ENCODE results near the gene ARMC3. TPM values are rescaled to one million over a fixed set of nuclear protein-coding genes. Genes with fewer than 3 reads are reported as not detected.
A peak's percentile ranks its signal among the peaks of the same experiment; 100 is the strongest.

ARMC3 gene
- total and polyA plus RNA-seq, 9 of the 15 experiments (the other 6 are each of a cell fraction or from before 2014, with no cell fraction given), result 0.33 to 1.1 (median 0.62) TPM

DNA sequence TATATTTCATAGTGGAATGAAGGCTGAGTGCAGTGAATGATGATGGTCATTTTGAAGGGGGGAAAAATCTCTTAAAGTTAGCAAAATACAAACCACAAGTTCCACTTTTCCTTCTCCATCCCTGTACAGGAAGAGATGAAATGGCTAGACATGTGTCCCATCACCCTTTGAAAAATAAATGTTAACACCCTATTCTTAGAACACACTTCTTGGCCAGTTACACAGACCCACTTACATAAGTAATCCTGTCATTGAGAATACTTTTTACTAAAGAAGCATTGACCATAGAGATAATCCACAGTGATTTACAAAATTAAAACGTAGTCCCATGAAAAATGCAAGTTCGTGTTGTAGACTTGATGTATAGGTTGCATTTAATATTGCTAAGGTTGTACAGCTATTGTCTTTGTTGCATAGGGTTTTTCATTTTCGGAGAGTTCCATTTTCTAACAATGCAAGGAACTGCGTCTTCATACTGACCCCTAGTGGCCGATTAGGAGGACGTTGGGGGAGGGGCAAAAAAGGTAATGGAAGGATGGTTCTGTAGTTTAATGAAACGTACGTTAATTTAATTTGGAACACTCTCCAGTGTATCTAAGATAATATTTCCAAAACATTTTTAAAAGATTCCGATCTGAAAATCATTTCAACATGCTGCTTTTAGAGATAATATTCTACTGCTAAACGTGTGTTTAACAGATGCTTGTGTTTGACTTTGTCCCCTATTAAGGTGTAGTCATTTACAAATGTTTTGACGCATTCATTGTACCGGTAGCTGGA, 60.9 kb downstream of the ARMC3 start:
- DNase-seq (ENCODE audit: extremely low read depth in 1 of 4, low spot score in 3 of 4), result peak; percentile 63 to 81 (median 65)
- H3K4me1 ChIP-seq (replicated peaks in 1 of 2; ENCODE audit: control insufficient read depth in 2 of 2, insufficient read depth in 2 of 2, low read length in 2 of 2), result peaks cover 0 to 3% of the 10 kb centered on the region in 2 experiments; a peak in 1 of 5 replicates
- no peaks in the 10 kb centered on the region for H3K9me1 ChIP-seq (ENCODE audit: control insufficient read depth, insufficient read depth, low read length)
- POLR2A ChIA-PET, result no interaction called here
- H3K9me3 ChIP-seq (replicated peaks; ENCODE audit: control insufficient read depth, insufficient read depth, low read depth, low read length), result no peaks in the 10 kb centered on the region
- H3K4me2 ChIP-seq (ENCODE audit: insufficient read depth, low read length), result peak overlapping the region; percentile 59
- H2AFZ ChIP-seq (ENCODE audit: low read depth, low read length), result peak overlapping the region; percentile 83
- in situ Hi-C loops (cut with MboI) (loop anchor here (10.0 kb wide), 2 partner anchors 434 to 1004 kb away; no protein-coding TSS in a partner anchor), intact Hi-C loops (cut with micrococcal nuclease) (loop anchor here (1.0 to 10.0 kb wide), 7 partner anchors 80 to 996 kb away; no protein-coding TSS in a partner anchor)
- WGBS (ENCODE audit: insufficient coverage, low coverage, missing lambda C conversion rate), result 3% methylated on average over 12 of the region's 12 CpGs
- no peaks in the 10 kb centered on the region for H3K27me3 ChIP-seq (ENCODE audit: control insufficient read depth in 2 of 2, insufficient read depth in 2 of 2, low read length in 2 of 2)
- H4K20me1 ChIP-seq (replicated peaks; ENCODE audit: control insufficient read depth, insufficient read depth, low read length), result no peaks in the 10 kb centered on the region
- BruUV-seq (replicated peaks), result no TSS peak
- no peak overlapping the region for H3K4me3 ChIP-seq
- no peaks in the 10 kb centered on the region for H3K79me2 ChIP-seq (ENCODE audit: control insufficient read depth, insufficient read depth, low read length)
- peak; percentile 86 for ATAC-seq
- no peaks in the 10 kb centered on the region for H3K36me3 ChIP-seq (ENCODE audit: control insufficient read depth, insufficient read depth, low read length)
- H3K9ac ChIP-seq (ENCODE audit: insufficient read depth in 1 of 2, low read depth in 2 of 2, low read length in 2 of 2), result no peak overlapping the region
- peak; percentile 89 for FAIRE-seq
- H3K27ac ChIP-seq (ENCODE audit: extremely low read depth, low read depth, low read length), result no peak overlapping the region
- CTCF ChIA-PET (ENCODE audit: low intra/inter-chr PET ratio), result interaction anchor here (0.5 to 1.4 kb wide), 6 partner anchors 41 to 1753 kb away, joined by 3 to 6 read pairs (median 4); no protein-coding TSS in a partner anchor
- TF ChIP-seq, protein P1, sequence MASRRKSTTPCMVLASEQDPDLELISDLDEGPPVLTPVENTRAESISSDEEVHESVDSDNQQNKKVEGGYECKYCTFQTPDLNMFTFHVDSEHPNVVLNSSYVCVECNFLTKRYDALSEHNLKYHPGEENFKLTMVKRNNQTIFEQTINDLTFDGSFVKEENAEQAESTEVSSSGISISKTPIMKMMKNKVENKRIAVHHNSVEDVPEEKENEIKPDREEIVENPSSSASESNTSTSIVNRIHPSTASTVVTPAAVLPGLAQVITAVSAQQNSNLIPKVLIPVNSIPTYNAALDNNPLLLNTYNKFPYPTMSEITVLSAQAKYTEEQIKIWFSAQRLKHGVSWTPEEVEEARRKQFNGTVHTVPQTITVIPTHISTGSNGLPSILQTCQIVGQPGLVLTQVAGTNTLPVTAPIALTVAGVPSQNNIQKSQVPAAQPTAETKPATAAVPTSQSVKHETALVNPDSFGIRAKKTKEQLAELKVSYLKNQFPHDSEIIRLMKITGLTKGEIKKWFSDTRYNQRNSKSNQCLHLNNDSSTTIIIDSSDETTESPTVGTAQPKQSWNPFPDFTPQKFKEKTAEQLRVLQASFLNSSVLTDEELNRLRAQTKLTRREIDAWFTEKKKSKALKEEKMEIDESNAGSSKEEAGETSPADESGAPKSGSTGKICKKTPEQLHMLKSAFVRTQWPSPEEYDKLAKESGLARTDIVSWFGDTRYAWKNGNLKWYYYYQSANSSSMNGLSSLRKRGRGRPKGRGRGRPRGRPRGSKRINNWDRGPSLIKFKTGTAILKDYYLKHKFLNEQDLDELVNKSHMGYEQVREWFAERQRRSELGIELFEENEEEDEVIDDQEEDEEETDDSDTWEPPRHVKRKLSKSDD (conservative IDR thresholded peaks at IDR 0.05; ENCODE audit: low read length), result 0 out of 2 replicates have a peak, but pooled peaks have one; percentile 37
- TF ChIP-seq TOE1 (IDR thresholded peaks at IDR 0.05; ENCODE audit: borderline replicate concordance) (peak; percentile 26; the same call in 1 of the 2 replicates), TOE1 (CRISPR knock-in tag; IDR thresholded peaks at IDR 0.05; ENCODE audit: borderline replicate concordance, low read depth) (no peak), ZNF583 (CRISPR knock-in tag; IDR thresholded peaks at IDR 0.05) (no peak), ZNF740 (CRISPR knock-in tag; IDR thresholded peaks at IDR 0.05) (no peak), ZNF740 (tag; IDR thresholded peaks at IDR 0.05) (no peak), ETV5 (CRISPR knock-in tag; IDR thresholded peaks at IDR 0.05; ENCODE audit: low read depth) (no peak), MTF1 (CRISPR knock-in tag; IDR thresholded peaks at IDR 0.05; ENCODE audit: borderline replicate concordance) (no peak), CREBBP (IDR thresholded peaks at IDR 0.05; ENCODE audit: low read depth, low read length) (no peak), PURB (CRISPR knock-in tag; IDR thresholded peaks at IDR 0.05; ENCODE audit: low read depth) (no peak), JUN (IDR thresholded peaks at IDR 0.05; ENCODE audit: borderline replicate concordance, low read depth, low read length) (no peak), JUN (CRISPR knock-in tag; IDR thresholded peaks at IDR 0.05; ENCODE audit: borderline replicate concordance) (no peak), EP400 (IDR thresholded peaks at IDR 0.05) (peak; percentile 34; the same call in 1 of the 2 replicates), KLF6 (CRISPR knock-in tag; IDR thresholded peaks at IDR 0.05; ENCODE audit: borderline replicate concordance) (no peak), ZNF75A (CRISPR knock-in tag; IDR thresholded peaks at IDR 0.05) (no peak), SRSF1 (IDR thresholded peaks at IDR 0.05; ENCODE audit: low read depth, low read length) (no peak)
- TF ChIP-seq, protein P2, sequence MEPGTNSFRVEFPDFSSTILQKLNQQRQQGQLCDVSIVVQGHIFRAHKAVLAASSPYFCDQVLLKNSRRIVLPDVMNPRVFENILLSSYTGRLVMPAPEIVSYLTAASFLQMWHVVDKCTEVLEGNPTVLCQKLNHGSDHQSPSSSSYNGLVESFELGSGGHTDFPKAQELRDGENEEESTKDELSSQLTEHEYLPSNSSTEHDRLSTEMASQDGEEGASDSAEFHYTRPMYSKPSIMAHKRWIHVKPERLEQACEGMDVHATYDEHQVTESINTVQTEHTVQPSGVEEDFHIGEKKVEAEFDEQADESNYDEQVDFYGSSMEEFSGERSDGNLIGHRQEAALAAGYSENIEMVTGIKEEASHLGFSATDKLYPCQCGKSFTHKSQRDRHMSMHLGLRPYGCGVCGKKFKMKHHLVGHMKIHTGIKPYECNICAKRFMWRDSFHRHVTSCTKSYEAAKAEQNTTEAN (CRISPR knock-in tag; IDR thresholded peaks at IDR 0.05), result no peak

Measured in K562 (cell line).